ENCODE results near the gene TRMT10C. TPM values are rescaled to one million over a fixed set of nuclear protein-coding genes. Genes with fewer than 3 reads are reported as not detected.

The TRMT10C gene
- total RNA-seq, 2 donors from 2014 or later = 18.0 to 21.8 TPM

DNA sequence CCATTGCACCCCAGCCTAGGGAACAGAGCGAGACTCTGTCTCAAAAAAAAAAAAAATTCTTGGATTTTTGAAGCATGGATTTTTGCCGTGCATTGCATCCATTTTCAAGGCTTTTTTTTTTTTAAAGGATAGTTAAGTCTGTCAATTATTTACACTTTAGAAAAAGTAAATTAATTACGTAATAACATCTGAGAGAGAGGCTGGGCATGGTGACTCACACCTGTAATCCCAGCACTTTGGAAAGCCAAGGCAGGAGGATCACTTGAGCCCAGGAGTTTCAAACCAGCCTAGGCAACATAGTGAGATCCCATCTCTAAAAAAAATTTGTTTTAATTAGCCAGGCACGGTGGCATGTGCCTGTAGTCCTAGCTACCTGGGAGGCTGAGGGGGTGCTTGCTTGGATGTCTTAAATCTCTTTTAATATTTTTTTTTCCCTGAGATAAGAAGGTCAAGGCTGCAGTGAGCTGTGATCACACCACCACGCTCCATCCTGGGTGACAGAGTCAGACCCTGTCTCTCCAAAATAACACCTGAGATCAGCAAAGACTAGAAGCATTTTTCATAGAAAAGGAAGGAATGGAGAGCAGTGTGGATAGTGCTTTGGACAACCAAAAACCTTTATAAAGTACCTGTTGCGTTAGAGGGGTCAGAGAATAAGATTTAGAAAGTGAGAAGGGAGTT lies 41.8 kb upstream of the TRMT10C start:
- H3K9me3 ChIP-seq = no peaks in the 10 kb centered on the region
- no peak overlapping the region for H3K9ac ChIP-seq (ENCODE audit: low read depth in 2 of 2, low read length in 2 of 2)
- no peak overlapping the region for H3K4me3 ChIP-seq
- H3K36me3 ChIP-seq = no peaks in the 10 kb centered on the region
- H3K4me1 ChIP-seq = no peaks in the 10 kb centered on the region
- H3K27me3 ChIP-seq = no peaks in the 10 kb centered on the region
- no peak for DNase-seq
- H3K27ac ChIP-seq = no peak overlapping the region
- intact Hi-C loops (cut with DNase I) = loop anchor here (5.0 kb wide), 1 partner anchor 47 kb away; no protein-coding TSS in a partner anchor
- TF ChIP-seq, protein P1, sequence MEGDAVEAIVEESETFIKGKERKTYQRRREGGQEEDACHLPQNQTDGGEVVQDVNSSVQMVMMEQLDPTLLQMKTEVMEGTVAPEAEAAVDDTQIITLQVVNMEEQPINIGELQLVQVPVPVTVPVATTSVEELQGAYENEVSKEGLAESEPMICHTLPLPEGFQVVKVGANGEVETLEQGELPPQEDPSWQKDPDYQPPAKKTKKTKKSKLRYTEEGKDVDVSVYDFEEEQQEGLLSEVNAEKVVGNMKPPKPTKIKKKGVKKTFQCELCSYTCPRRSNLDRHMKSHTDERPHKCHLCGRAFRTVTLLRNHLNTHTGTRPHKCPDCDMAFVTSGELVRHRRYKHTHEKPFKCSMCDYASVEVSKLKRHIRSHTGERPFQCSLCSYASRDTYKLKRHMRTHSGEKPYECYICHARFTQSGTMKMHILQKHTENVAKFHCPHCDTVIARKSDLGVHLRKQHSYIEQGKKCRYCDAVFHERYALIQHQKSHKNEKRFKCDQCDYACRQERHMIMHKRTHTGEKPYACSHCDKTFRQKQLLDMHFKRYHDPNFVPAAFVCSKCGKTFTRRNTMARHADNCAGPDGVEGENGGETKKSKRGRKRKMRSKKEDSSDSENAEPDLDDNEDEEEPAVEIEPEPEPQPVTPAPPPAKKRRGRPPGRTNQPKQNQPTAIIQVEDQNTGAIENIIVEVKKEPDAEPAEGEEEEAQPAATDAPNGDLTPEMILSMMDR (IDR thresholded peaks at IDR 0.05) = no peak

DNA sequence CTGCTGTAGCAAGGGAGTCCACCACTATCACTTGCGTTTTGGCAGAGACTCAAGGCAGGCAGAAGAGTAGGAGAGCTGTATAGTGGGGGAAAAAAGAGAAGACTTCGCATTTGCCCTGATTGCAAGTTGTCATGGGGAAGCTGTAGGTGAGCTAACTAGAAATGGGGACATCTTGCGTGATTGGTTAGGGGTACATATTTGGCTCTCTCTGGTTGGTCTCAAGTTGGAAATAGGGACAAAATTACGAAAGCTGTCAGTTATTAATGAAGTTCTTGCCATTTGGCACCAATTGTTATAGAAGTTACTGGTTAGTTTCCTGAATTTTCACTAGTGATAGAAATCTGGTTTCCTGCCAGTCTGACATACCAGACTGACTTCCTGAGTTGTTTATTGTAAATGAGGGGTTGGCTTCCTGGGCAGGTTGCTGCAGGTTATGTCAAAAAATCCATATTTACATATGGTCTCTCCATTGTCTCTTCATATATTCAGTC lies 40.4 kb upstream of the TRMT10C start:
- Histone ChIP-seq H3K27ac (no peak overlapping the region), H3K4me1 (no peaks in the 10 kb centered on the region), H3K36me3 (no peaks in the 10 kb centered on the region), H3K9ac (ENCODE audit: low read depth in 2 of 2, low read length in 2 of 2) (no peak overlapping the region), H3K27me3 (no peaks in the 10 kb centered on the region), H3K4me3 (no peak overlapping the region), H3K9me3 (no peaks in the 10 kb centered on the region)
- TF ChIP-seq, protein P1 (IDR thresholded peaks at IDR 0.05) = no peak
- intact Hi-C loops (cut with DNase I) = no loop called here
- DNase-seq = no peak

DNA sequence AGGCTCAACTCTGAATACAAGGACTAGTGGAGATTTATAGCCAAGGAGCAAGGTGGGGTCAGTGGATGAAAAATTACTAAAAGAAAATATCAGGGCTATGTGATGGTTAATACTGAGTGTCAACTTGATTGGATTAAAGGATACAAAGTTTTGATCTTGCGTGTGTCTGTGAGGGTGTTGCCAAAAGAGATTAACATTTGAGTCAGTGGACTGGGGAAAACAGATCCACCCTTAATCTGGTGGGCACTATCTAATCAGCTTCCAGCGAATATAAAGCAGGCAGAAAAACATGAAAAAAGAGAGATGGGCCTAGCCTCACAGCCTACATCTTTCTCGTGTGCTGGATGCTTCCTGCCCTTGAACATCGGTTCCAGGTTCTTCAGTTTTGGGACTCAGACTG lies 34.2 kb upstream of the TRMT10C start:
- TF ChIP-seq, protein P1 (IDR thresholded peaks at IDR 0.05) = no peak
- H3K4me3 ChIP-seq = no peak overlapping the region
- no peaks in the 10 kb centered on the region for H3K9me3 ChIP-seq
- H3K9ac ChIP-seq (ENCODE audit: low read depth in 2 of 2, low read length in 2 of 2) = no peak overlapping the region
- intact Hi-C loops (cut with DNase I) = no loop called here
- H3K27me3 ChIP-seq = no peaks in the 10 kb centered on the region
- DNase-seq = no peak
- no peaks in the 10 kb centered on the region for H3K4me1 ChIP-seq
- no peak overlapping the region for H3K27ac ChIP-seq
- no peaks in the 10 kb centered on the region for H3K36me3 ChIP-seq

DNA sequence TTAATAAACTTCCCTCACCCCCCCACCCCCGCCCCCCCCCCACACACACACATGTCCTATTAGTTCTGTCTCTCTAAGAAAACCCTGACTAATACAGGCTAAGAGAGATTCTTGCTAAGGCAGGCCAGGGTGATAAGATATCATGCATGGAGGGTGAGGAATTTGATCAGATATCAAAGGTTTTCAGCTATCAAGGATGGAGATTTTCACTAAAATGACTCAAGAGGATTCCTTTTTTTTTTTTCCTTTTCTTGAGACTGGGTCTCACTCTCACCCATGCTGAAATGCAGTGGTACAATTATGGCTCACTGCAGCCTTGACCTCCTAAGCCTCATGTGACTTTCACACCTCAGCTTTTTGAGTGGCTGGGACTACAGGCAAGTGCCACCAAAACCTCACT lies 33.8 kb upstream of the TRMT10C start:
- no peak overlapping the region for H3K27ac ChIP-seq
- no peak overlapping the region for H3K9ac ChIP-seq (ENCODE audit: low read depth in 2 of 2, low read length in 2 of 2)
- no peaks in the 10 kb centered on the region for H3K36me3 ChIP-seq
- no peak overlapping the region for H3K4me3 ChIP-seq
- no peak for DNase-seq
- H3K9me3 ChIP-seq = no peaks in the 10 kb centered on the region
- TF ChIP-seq, protein P1 (IDR thresholded peaks at IDR 0.05) = no peak
- intact Hi-C loops (cut with DNase I) = no loop called here
- no peaks in the 10 kb centered on the region for H3K27me3 ChIP-seq
- no peaks in the 10 kb centered on the region for H3K4me1 ChIP-seq

DNA sequence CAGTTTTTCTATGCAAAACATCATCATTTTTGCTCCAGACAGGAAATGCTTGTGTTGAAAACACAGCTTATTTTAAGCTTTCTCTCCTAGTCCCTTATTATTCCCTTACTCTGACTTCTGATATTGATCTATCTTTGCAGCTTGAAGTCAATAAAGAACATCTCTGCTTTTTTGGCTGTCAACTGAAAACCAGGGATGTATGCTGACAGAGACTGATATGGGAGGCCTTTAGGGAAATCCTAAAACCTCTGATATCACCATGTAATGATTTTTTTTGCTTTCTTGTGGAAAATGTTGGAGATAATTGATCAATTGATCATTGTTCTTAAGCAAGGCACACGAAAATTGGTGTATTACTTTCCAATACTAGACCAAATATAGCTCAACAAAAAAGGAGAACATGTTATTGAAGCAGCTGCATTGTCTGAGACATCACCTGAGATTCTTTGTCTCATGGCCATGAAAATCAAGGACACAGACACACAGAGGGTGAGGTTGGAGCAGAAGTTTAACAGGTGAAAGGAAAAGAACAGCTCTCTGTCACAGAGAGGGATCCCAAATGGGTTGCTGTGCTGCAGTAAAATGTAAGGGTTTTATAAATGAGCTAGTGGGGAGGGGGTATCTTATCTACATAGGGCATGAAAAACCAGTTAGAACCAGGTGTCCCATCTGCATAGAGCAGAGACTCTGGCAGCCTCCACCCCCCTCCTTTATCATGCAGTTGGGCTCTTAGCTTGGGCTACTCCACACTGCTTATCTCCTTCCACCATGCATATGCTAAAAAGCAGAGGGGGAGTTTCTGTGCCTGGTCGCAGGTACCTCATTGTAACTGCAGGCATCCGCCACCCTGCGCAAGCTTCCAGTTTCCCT lies 31.6 kb upstream of the TRMT10C start:
- no peak overlapping the region for H3K9ac ChIP-seq (ENCODE audit: low read depth in 2 of 2, low read length in 2 of 2)
- no peak for DNase-seq

More for the DNA sequence above, 31.6 kb upstream of the TRMT10C start:
- Histone ChIP-seq H3K4me1 (no peaks in the 10 kb centered on the region), H3K4me3 (no peak overlapping the region), H3K36me3 (no peaks in the 10 kb centered on the region), H3K9me3 (no peaks in the 10 kb centered on the region), H3K27ac (no peak overlapping the region), H3K27me3 (no peaks in the 10 kb centered on the region)
- intact Hi-C loops (cut with DNase I) = no loop called here
- TF ChIP-seq, protein P1 (IDR thresholded peaks at IDR 0.05) = no peak
